Stomach (tissue), 4 donors: ENCODE results near the gene MTARC1.

ENCODE experiments used
- CTCF ChIP-seq, 7 experiments: fragments of 450-650 bp in 4 of 7; fragments of 200-600 bp in 3 of 7; sonication (generic) in 3 of 7; IDR thresholded peaks; one replicate each; pipeline ENCODE4 v1.5.1; 2016 to 2019; ENCODE audit warnings: antibody characterized with exemption in 7 of 7, control low read depth in 2 of 7, mild to moderate bottlenecking in 1 of 7
- POLR2A ChIP-seq, 4 donors: fragments of 450-650 bp; IDR thresholded peaks; one replicate each; pipeline ENCODE4 v1.6.1; 2016; ENCODE audit warnings: antibody characterized with exemption in 4 of 4, control low read depth in 2 of 4, mild to moderate bottlenecking in 1 of 4, moderate library complexity in 1 of 4
- POLR2AphosphoS5 ChIP-seq, 3 donors: sonication (generic); formaldehyde crosslinking; IDR thresholded peaks; one replicate each; pipeline ENCODE4 v1.6.1; 2016; ENCODE audit warnings: antibody characterized with exemption in 3 of 3

- TF ChIP-seq POLR2A (IDR thresholded peaks at IDR 0.05): no peak
- no peak for TF ChIP-seq CTCF (IDR thresholded peaks at IDR 0.05)
- TF ChIP-seq POLR2AphosphoS5 (IDR thresholded peaks at IDR 0.05): no peak
Measured at GRCh38 chr1:220804202-220804586, 17.5 kb downstream of the MTARC1 start.
